ENCODE results near the gene DNAJC12. TPM values are rescaled to one million over a fixed set of nuclear protein-coding genes. Genes with fewer than 3 reads are reported as not detected.

DNAJC12 gene
- total RNA-seq, 4 donors from 2014 or later, result 0.77 to 8.8 (median 6.0) TPM

GRCh38 chr10:67790534-67791408, 47.2 kb downstream of the DNAJC12 start:
- TF ChIP-seq CTCF (IDR thresholded peaks at IDR 0.05), result no peak
- H3K27me3 ChIP-seq, result no peaks in the 10 kb centered on the region
- no peaks in the 10 kb centered on the region for H3K9me3 ChIP-seq
- no peak for DNase-seq
- H3K27ac ChIP-seq, result no peak overlapping the region
- no peak overlapping the region for H3K4me3 ChIP-seq
- H3K36me3 ChIP-seq, result no peaks in the 10 kb centered on the region
- H3K4me1 ChIP-seq, result no peaks in the 10 kb centered on the region
- intact Hi-C loops (cut with DNase I; ENCODE audit: low total_unique reads), result no loop called here

- TF ChIP-seq CTCF (IDR thresholded peaks at IDR 0.05) (no peak), POLR2A (IDR thresholded peaks at IDR 0.05) (no peak)
- H3K4me1 ChIP-seq, result no peaks in the 10 kb centered on the region
- intact Hi-C loops (cut with DNase I; ENCODE audit: low total_unique reads), result no loop called here
These were observed 48.2 kb downstream of the DNAJC12 start for GRCh38 chr10:67789769-67790168.

GRCh38 chr10:67788028-67788886, 49.7 kb downstream of the DNAJC12 start:
- no peak for DNase-seq
- no peak for TF ChIP-seq POLR2A (IDR thresholded peaks at IDR 0.05)
- TF ChIP-seq CTCF (IDR thresholded peaks at IDR 0.05), result peak in 1 of 4 experiments; percentile 10
- H3K27me3 ChIP-seq, result no peaks in the 10 kb centered on the region
- no peak overlapping the region for H3K4me3 ChIP-seq
- H3K27ac ChIP-seq, result no peak overlapping the region
- H3K36me3 ChIP-seq, result no peaks in the 10 kb centered on the region
- intact Hi-C loops (cut with DNase I; ENCODE audit: low total_unique reads), result no loop called here
- H3K4me1 ChIP-seq, result no peaks in the 10 kb centered on the region
- H3K9me3 ChIP-seq, result no peaks in the 10 kb centered on the region

More at GRCh38 chr10:67789769-67790168, 48.2 kb downstream of the DNAJC12 start:
- Histone ChIP-seq H3K4me3 (no peak overlapping the region), H3K9me3 (no peaks in the 10 kb centered on the region), H3K27me3 (no peaks in the 10 kb centered on the region), H3K27ac (no peak overlapping the region), H3K36me3 (no peaks in the 10 kb centered on the region)
- no peak for DNase-seq

GRCh38 chr10:67785098-67785497, 52.9 kb downstream of the DNAJC12 start:
- Histone ChIP-seq H3K4me1 (no peaks in the 10 kb centered on the region), H3K27me3 (no peaks in the 10 kb centered on the region), H3K36me3 (no peaks in the 10 kb centered on the region), H3K9me3 (no peaks in the 10 kb centered on the region), H3K4me3 (no peak overlapping the region), H3K27ac (no peak overlapping the region)
- DNase-seq, result no peak
- TF ChIP-seq CTCF (IDR thresholded peaks at IDR 0.05) (no peak), POLR2A (IDR thresholded peaks at IDR 0.05) (no peak)
- intact Hi-C loops (cut with DNase I; ENCODE audit: low total_unique reads), result no loop called here

GRCh38 chr10:67784474-67784873, 53.5 kb downstream of the DNAJC12 start:
- no peak for DNase-seq
- no peak overlapping the region for H3K4me3 ChIP-seq
- no peaks in the 10 kb centered on the region for H3K4me1 ChIP-seq
- H3K36me3 ChIP-seq, result no peaks in the 10 kb centered on the region
- TF ChIP-seq POLR2A (IDR thresholded peaks at IDR 0.05), result no peak
- no peak for TF ChIP-seq CTCF (IDR thresholded peaks at IDR 0.05)
- H3K27ac ChIP-seq, result no peak overlapping the region
- intact Hi-C loops (cut with DNase I; ENCODE audit: low total_unique reads), result no loop called here
- no peaks in the 10 kb centered on the region for H3K27me3 ChIP-seq
- no peaks in the 10 kb centered on the region for H3K9me3 ChIP-seq

All from uterus (tissue), 4 donors.